Calu3 (cell line): ENCODE data around the gene HIBADH. TPM values are rescaled to one million over a fixed set of nuclear protein-coding genes. Genes with fewer than 3 reads are reported as not detected.

Experiments used
- BruUV-seq: library from RNA; stranded (reverse); fragments of 400-500 nt; replicated peaks from 2 replicates; lab custom pipeline; 2021; lab: Mats Ljungman, UMichigan
- CTCF ChIA-PET: fragments of 300-600 bp; sonication (Branson Sonifier 250); formaldehyde crosslinking; loops from one replicate; lab custom pipeline; 2022; ENCODE audit warnings: antibody characterized with exemption; lab: Charles Lee
- DNase-seq: peaks from one replicate; pipeline ENCODE4 v3.0.0; 2022
- H3K27ac Mint-ChIP-seq: one replicate; pipeline ENCODE4 v1.8.0; 2022; ENCODE audit warnings: mixed read lengths; ENCODE audit not compliant: unreplicated experiment
- H3K27me3 Mint-ChIP-seq: one replicate; pipeline ENCODE4 v1.8.0; 2022; ENCODE audit warnings: mixed read lengths; ENCODE audit not compliant: unreplicated experiment
- H3K36me3 Mint-ChIP-seq: one replicate; pipeline ENCODE4 v1.8.0; 2022; ENCODE audit warnings: mild to moderate bottlenecking, moderate library complexity, mixed read lengths; ENCODE audit not compliant: insufficient read depth, unreplicated experiment
- H3K4me1 Mint-ChIP-seq: one replicate; pipeline ENCODE4 v1.8.0; 2022; ENCODE audit warnings: mild to moderate bottlenecking, low read depth, mixed read lengths; ENCODE audit not compliant: unreplicated experiment
- H3K4me3 Mint-ChIP-seq: one replicate; pipeline ENCODE4 v1.8.0; 2022; ENCODE audit warnings: mild to moderate bottlenecking, low read depth, moderate library complexity, mixed read lengths; ENCODE audit not compliant: unreplicated experiment
- H3K9me3 Mint-ChIP-seq: one replicate; pipeline ENCODE4 v1.8.0; 2022; ENCODE audit warnings: low read depth, mixed read lengths; ENCODE audit not compliant: unreplicated experiment
- intact Hi-C: fragments of 100-400 bp; cut with micrococcal nuclease; formaldehyde crosslinking; loops from one replicate; pipeline ENCODE4 v1.10.0; 2022; ENCODE audit not compliant: unreplicated experiment
- total RNA-seq: library from RNA; stranded (reverse); gene quantifications from 2 replicates; pipeline ENCODE4 v1.2.3, GENCODE V29; 2022
- TF ChIP-seq, protein P1 (sequence below): fragments of 200-600 bp; IDR thresholded peaks from one replicate; pipeline ENCODE4 v1.8.0; 2022; ENCODE audit warnings: antibody characterized with exemption; ENCODE audit not compliant: unreplicated experiment

Gene HIBADH
- total RNA-seq, 1 experiment from 2014 or later = 74.6 TPM

DNA sequence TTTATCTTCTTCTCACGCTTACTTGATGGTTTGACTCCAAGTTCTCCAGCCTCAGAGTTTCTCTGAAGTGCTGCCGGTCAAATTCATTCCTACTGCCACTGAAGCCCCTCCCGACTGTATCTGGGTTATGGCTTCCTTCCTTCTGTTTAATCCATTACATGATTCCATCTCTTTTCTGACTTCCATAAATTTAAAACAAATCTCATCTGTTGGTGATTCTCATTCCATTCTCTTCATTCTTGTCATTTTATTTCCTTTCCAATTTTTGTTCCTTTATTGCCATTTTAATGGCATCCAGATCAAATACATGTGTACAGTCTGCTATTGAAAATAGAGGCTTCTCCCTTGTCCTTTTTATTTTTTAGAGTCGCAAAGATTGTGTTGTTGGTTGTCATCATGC lies 25.4 kb upstream of the HIBADH start:
- Mint-ChIP-seq H3K9me3 (peaks cover 4% of the 10 kb centered on the region), H3K27ac (no peak overlapping the region), H3K4me3 (no peak overlapping the region), H3K36me3 (no peaks in the 10 kb centered on the region), H3K4me1 (peaks cover 16% of the 10 kb centered on the region), H3K27me3 (no peaks in the 10 kb centered on the region)
- TF ChIP-seq, protein P1, sequence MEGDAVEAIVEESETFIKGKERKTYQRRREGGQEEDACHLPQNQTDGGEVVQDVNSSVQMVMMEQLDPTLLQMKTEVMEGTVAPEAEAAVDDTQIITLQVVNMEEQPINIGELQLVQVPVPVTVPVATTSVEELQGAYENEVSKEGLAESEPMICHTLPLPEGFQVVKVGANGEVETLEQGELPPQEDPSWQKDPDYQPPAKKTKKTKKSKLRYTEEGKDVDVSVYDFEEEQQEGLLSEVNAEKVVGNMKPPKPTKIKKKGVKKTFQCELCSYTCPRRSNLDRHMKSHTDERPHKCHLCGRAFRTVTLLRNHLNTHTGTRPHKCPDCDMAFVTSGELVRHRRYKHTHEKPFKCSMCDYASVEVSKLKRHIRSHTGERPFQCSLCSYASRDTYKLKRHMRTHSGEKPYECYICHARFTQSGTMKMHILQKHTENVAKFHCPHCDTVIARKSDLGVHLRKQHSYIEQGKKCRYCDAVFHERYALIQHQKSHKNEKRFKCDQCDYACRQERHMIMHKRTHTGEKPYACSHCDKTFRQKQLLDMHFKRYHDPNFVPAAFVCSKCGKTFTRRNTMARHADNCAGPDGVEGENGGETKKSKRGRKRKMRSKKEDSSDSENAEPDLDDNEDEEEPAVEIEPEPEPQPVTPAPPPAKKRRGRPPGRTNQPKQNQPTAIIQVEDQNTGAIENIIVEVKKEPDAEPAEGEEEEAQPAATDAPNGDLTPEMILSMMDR = no peak
- no TSS peak for BruUV-seq
- DNase-seq = no peak
- CTCF ChIA-PET = interaction anchor here (1.0 kb wide), 1 partner anchor 10 kb away, joined by 3 read pairs; no protein-coding TSS in a partner anchor
- intact Hi-C loops = loop anchor here (5.0 kb wide), 2 partner anchors 334 to 389 kb away; no protein-coding TSS in a partner anchor

DNA sequence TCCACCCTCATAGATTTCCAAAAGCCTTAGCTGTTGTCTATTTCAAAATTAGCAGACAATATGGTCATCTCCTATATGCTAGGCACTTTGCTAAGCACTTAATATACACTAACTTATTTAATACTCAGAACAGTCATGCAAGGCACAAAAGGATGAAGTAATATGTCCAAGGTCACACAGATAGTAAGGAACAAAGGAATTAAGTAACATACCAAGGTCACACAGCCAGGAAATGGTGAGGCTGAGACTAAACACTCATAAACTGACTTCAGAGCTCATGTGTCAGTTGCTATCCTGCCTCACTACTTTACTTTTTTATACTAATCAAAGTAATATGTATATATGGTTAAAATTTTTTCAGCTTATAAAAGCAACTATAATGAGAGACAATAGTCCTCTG lies 23.6 kb upstream of the HIBADH start:
- no peak overlapping the region for H3K4me3 Mint-ChIP-seq
- H3K27ac Mint-ChIP-seq = no peak overlapping the region
- DNase-seq = no peak
- H3K9me3 Mint-ChIP-seq = peaks cover 4% of the 10 kb centered on the region
- CTCF ChIA-PET = no interaction called here
- no peaks in the 10 kb centered on the region for H3K27me3 Mint-ChIP-seq
- no TSS peak for BruUV-seq
- TF ChIP-seq, protein P1 = no peak
- H3K36me3 Mint-ChIP-seq = no peaks in the 10 kb centered on the region
- intact Hi-C loops = loop anchor here (5.0 kb wide), 2 partner anchors 336 to 391 kb away; no protein-coding TSS in a partner anchor
- H3K4me1 Mint-ChIP-seq = peaks cover 16% of the 10 kb centered on the region

DNA sequence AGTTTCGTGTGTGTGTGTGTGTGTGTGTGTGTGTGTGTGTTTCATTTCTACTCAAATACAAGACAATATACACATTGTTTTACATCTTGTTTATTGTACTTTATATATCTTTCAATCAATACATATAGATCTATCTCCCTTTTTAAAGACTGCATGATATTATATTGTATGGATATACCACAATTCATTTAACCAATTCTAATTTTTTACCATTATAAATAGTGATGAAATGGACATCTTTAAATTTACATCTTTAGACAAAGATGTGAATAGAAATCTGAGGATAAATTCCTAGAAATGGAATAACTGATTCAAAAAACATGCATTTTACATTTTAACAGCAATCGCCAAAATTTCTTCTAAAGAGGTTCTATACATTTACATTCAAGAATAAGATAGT lies 23.2 kb upstream of the HIBADH start:
- BruUV-seq = no TSS peak
- Mint-ChIP-seq H3K4me1 (peaks cover 19% of the 10 kb centered on the region), H3K9me3 (peaks cover 4% of the 10 kb centered on the region), H3K4me3 (no peak overlapping the region), H3K27ac (no peak overlapping the region), H3K36me3 (no peaks in the 10 kb centered on the region), H3K27me3 (no peaks in the 10 kb centered on the region)
- CTCF ChIA-PET = interaction anchor here (0.7 kb wide), 1 partner anchor 154 kb away, joined by 4 read pairs; no protein-coding TSS in a partner anchor
- intact Hi-C loops = loop anchor here (5.0 kb wide), 2 partner anchors 336 to 391 kb away; no protein-coding TSS in a partner anchor
- DNase-seq = no peak
- TF ChIP-seq, protein P1 = no peak

DNA sequence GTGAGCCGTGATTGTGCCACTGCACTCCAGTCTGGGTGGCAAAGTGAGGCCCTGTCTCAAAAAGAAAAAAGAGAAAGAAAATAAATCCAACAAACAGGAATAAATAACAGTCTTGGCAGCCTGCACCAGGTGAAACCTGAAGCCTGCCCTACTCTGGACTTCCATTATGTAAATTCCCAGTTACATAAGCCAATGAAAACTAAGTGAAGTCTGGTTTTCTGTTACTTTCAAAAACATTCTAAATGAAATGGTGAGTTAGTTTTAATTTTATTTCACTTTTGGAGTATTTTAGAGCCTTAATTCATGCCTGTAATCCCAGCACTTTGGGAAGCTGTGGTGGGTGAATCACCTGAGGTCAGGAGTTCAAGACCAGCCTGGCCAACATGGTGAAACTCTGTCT lies 22.5 kb upstream of the HIBADH start:
- no peaks in the 10 kb centered on the region for H3K36me3 Mint-ChIP-seq
- no peak overlapping the region for H3K27ac Mint-ChIP-seq
- no peaks in the 10 kb centered on the region for H3K27me3 Mint-ChIP-seq
- peaks cover 4% of the 10 kb centered on the region for H3K9me3 Mint-ChIP-seq
- BruUV-seq = no TSS peak
- DNase-seq = no peak
- TF ChIP-seq, protein P1 = no peak
- intact Hi-C loops = loop anchor here (5.0 kb wide), 2 partner anchors 337 to 392 kb away; no protein-coding TSS in a partner anchor
- H3K4me1 Mint-ChIP-seq = peaks cover 22% of the 10 kb centered on the region
- H3K4me3 Mint-ChIP-seq = no peak overlapping the region
- CTCF ChIA-PET = interaction anchor here (0.7 kb wide), 1 partner anchor 155 kb away, joined by 4 read pairs; no protein-coding TSS in a partner anchor
